Left lobe of liver (tissue), 2 donors: ENCODE data around the gene MAPRE3. TPM values are rescaled to one million over a fixed set of nuclear protein-coding genes. Genes with fewer than 3 reads are reported as not detected.

Experiments
- ATAC-seq: fragments of 200-7000 bp; cut with Tn5 transposase; one replicate; pipeline ENCODE4 v1.9.1; 2020; ENCODE audit warnings: mild to moderate bottlenecking, moderate library complexity
- DNase-seq: peaks from one replicate; pipeline ENCODE4 v3.0.0-alpha.2; 2020; ENCODE audit warnings: low spot score
- total RNA-seq: library from RNA; stranded (reverse); gene quantifications from one replicate; pipeline ENCODE4 v1.2.1, GENCODE V29; 2021
- donor health status: DM: no; HTN: no; CAD: no; lungs with moderate emphysema.
- donor health status: DM: no; HTN: yes; CAD: no.

MAPRE3 gene
- total RNA-seq, 1 donor from 2014 or later: 16.6 TPM

DNA sequence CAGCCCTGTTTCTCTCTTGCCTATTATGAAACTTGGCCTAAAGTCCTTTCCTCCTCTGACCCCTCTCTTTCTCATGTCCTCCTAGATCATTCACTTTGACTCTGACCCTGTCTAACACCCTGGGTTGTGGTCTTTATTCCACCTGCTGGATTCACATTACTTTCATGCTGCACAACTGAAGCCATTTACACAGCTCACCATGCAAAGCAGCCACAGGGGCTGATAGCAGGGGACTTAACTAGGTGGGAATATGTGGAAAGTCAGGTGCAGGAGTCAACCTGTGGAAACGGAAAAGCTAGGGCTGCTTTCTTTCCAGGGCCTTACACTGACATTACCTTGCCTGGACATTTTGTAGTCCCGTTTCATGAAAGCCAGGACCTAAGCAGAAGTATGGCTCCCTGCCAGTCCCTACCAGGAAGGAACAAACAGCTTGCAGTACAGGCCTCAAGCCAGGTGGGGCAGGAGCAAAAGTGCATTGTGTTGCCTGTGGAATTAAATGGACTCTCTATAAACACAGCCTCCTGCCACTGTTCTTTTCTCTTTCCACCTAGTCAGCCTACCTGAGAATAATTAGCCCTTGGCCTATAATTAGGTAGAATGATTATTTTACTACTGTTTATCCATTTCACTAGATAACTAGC is 11.8 kb downstream of the MAPRE3 start:
- ATAC-seq (peak; percentile 87), DNase-seq (peak; percentile 92)

DNA sequence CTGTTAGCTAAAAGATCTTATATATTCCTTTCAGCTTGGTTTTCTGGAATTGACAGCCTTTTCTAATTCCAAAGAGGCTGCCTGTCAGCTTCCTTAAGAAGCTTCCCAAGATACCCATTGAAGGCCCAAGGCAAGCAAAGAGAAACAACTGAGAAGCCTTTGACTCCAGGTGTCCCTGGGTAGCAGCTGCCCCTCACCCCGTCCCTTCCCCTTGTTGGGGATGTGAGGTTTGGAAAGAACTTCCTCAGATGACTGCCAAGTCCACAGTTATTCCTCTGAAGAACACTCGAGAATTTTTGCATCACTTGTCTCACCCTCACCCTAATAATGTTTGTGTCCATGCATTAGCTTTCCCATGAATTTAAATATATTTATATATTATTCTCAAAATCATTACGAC is 13.3 kb downstream of the MAPRE3 start:
- ATAC-seq: no peak
- no peak for DNase-seq

DNA sequence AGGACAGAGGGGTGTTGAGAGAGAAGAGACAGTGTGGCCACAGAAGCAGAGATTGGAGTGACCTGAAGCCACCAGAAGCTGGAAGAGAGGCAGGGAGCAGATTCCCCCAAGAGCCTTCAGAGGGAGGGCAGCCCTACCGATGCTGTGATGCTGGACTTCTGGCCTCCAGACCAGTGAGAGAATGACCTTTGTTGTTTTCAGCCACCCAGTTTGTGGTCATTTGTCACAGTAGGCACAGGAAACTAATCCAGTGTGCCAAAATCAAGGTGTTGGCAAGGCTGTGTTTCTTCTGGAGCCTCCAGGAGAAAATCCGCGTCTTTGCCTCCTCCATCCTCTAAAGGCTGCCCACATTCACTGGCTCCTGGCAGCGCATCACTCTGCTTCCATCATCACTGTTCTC is 15.4 kb downstream of the MAPRE3 start:
- peak; percentile 68 for ATAC-seq
- DNase-seq: peak; percentile 60

DNA sequence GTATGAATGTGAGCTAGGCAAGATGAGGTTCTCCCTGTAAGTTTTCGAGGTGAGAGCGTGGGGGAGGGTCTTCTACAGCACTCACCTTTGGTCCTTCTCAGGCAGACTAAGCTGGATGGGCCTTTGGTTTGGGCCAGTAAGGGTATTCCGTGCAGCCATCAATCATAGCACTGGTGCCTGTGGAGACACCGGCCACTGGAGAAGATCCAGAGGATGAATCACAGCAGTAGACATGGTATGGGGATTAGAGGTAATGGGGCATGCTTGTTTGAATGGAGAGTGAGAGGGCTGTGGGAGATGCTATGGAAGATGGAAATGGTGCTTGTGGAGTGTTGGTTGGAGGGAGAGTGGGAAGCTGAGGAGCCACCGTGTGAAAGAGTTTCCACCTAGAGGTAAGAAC is 16.1 kb downstream of the MAPRE3 start:
- ATAC-seq: no peak
- no peak for DNase-seq

DNA sequence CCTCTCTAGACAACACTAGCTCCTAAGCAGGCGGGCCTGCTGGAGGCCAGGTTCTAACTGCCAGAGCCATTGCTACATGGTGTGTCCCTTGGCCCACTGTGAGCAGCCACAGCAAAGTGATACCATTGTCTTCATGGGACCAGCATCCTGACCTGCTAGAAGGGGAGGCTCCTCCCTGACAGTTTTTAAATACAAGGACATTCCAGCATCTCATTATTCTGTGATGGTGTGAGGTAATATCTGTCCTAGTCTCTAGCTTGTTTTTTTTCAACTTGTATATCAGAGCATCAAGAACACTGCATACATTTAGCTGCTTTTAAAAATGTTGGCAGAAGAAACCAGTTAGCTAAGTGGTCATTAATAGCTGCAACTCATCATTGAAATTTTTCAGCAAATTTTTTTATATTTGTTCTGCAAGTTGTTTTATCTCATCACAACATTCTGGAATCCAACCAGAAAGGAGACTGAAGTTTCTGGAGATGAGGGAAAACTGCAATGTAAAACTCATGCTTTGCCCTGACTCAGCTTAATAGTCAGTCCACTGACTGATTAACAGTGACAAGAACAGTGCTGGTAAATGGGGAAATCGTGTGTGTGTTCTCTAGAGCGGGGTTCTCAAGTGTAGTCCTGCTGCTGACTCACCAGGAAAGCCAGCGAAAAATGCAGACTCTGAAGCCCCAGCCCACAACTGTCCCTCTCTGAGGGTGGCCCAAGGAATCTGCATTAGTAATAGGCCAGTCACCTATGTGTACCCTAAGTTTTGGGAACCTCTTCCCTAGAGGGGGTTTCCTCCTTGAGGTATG is 17.8 kb downstream of the MAPRE3 start:
- DNase-seq: no peak
- no peak for ATAC-seq

DNA sequence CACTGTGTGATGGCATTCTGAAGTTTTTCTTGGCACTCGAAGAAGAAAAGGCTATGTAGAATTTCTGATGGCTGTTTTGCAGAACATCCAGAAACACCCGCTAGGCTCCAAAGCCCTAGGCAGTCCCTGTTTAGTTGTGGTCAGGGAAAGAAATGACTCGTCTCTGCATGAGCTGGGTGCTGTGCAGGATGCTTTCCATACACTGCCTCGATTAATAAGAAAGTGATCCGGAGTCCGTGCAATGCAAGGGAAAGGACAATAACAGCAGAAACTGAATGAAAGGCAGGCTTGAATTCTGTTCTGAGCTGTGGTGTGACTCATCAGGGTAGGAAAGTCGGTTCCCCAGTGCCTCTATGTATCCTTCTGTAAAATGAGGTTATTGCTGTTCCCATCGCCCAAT is 18.7 kb downstream of the MAPRE3 start:
- ATAC-seq: no peak
- DNase-seq: no peak

DNA sequence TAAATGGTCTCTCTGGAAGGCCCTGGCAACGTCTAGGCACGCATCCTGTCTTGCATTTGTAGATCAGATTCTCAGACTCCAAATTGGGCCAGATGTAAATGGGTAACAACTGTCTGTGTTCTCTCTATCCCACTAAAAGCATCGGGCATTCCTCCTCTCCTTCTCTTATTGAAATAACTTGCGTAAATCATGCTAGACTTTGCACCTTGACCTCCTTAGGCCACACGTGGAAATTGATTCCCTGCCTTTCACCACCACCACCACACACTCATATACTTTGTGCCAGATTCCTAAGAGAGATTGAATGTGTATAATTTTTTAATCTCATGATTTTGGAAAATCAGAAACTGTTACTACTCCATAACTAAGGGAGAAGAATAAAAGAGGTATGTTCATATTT is 21.3 kb downstream of the MAPRE3 start:
- DNase-seq (peak; percentile 73), ATAC-seq (peak; percentile 90)

DNA sequence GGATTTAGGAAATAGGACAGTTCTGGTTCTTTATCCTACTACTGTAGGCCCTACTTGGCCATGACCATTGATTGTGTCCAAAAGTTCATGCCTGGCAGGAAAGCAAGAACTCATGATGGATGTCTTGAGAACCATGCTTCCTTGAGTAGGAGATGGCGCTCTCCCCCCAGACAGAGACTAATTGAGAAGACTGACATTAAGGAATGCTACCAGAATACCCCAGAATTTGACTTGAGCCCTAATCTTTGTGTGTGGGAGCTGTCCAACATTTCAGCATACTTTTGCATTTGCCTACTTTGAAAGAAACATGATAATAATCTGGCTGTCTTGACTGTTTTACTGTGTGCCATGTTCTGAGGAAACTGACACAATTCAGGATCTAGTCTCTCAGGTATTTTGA is 23.3 kb downstream of the MAPRE3 start:
- no peak for DNase-seq
- ATAC-seq: no peak

DNA sequence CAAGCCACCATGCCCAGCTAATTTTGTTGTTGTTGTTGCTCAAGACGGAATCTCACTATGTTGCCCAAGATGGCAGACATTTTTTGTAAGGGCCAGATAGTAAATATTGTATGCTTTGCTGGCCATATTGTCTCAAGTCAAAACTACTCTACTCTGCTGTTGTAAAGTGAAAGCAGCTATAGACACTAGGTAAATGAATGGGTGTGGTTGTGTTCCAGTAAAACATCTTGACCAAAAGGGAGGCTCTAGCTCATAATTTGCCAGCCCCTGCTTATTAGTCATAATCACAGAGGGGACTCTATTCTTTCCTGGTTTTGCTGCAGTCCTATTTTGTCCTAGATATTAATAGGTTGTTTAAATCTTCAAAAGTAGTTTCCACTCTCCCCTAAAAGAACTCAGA is 24.5 kb downstream of the MAPRE3 start:
- ATAC-seq: no peak
- no peak for DNase-seq

DNA sequence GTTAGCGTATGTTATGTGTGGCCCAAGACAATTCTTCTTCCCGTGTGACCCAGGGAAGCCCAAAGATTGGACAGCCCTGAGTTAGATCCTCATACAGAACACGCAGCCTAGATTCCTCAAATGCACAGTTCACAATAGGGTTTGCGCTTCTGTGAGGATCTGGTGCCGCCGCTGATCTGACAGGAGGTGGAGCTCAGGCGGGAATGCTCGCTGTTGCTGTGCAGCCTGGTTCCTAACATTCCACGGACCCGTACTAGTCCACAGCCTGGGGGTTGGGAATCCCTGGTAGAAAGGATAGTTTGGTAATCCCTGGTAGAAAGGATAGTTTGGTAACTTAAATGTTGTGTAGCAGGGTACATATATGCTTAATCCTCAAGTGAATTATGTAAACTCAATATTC is 27.0 kb downstream of the MAPRE3 start:
- DNase-seq (no peak), ATAC-seq (no peak)

DNA sequence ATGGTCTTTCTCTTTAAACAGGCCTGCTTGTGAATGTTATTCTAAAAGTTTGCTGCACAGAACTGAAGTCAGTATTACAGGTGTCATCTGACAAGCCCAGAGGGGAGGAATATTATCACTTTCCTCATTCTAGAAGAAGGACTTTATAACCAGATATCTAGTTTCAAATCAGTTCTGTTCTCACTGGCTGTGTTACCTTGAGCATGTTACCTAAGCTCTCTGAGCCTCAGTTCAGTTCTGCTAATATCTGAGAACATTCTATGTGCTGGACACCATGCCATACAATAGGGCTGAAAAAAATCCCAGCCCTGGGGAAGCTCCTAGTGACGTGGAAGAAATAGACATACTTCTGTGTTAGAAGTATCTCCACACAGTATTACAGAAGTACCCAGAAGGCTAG is 27.9 kb downstream of the MAPRE3 start:
- no peak for DNase-seq
- ATAC-seq: no peak

DNA sequence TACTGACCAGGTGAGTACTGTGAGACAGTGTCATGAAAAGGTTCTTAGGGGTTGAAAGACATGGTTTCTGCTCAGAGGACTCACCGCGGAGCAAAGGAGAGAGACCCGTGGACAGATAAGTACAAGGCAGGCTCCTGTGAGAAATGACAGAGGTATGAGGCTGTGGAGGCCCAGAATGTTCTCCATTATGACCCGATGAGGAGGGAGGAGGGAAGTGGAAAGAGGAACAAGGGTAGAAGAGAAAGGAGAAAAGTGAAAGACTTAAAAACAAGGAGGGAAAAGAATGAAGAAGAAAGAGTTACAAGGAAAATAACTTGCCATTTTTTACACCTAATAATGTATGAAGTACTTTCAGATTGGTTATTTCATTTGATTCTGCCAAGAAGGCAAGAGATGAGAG is 29.8 kb downstream of the MAPRE3 start:
- ATAC-seq (no peak), DNase-seq (no peak)

DNA sequence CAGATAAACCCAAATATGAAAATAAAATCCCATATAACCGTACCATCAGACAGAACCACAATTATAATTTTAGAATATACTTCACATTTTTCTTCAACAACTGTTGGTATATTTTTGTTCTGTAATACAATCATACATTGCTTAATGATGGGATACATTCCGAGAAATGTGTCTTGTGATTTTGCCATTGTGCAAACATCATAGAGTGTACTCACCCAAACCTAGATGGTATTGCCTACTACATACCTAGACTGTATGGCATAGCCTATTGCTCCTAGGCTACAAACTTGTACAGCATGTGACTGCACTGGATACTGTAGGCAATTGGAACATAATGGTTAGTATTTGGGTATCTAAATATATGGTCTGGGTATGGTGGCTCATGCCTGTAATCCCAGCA is 30.6 kb downstream of the MAPRE3 start:
- ATAC-seq (no peak), DNase-seq (no peak)

DNA sequence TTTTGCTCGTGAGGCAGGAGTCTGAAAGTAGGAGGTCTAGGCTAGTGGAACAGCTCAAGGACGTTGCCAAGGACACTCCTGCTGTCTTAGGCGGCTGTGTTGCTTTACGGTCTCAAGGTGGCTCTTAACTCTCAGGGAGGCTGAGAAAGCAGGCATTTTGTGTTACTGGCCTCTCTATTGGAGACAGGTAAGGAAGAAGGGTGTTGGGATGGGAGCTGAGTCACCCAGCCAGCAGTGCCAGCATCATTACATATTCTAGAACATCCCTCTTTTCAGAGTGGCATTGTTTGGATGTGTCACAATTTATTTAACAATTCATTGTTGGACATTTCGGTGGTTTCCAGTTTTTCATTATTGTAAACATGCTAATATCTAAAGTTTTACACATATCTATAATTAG is 31.5 kb downstream of the MAPRE3 start:
- ATAC-seq (no peak), DNase-seq (no peak)

DNA sequence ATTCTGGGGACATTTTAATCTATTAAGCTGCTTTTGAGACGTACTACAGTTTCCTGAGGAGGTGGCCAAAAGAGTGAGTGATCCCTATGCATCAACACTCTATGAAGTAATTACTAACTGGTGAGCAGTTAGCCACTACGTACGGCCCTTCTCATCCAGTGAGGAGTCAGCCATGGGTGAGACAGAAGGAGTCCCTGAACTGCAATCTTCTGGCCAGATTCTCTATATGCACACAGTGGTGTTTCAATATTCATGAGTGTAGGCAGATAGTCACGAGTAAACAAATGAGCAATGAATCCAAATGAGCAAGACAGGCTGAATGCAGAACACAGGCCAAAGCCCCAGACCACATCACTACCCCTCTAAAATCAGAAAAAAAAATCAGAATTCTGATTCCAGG is 32.6 kb downstream of the MAPRE3 start:
- no peak for ATAC-seq
- DNase-seq: no peak

DNA sequence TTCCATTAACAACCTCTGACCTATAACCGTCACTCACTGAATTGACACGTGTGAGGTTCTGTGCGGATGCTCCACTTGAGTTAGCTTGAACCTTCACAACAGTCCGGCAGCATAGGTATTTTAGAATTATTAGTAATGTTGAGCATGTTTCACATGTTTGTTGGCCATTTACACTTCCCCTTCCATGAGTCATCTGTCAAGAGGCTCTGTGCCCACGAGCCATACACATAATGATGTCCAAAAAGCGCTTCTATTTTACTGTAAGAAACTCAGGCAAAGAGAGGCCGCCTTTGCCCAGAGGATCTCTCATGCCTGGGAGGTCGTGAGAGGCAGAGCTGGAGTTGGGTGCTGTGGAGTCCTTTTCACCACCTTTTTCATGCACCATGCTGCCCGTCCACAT is 33.4 kb downstream of the MAPRE3 start:
- DNase-seq (no peak), ATAC-seq (no peak)

DNA sequence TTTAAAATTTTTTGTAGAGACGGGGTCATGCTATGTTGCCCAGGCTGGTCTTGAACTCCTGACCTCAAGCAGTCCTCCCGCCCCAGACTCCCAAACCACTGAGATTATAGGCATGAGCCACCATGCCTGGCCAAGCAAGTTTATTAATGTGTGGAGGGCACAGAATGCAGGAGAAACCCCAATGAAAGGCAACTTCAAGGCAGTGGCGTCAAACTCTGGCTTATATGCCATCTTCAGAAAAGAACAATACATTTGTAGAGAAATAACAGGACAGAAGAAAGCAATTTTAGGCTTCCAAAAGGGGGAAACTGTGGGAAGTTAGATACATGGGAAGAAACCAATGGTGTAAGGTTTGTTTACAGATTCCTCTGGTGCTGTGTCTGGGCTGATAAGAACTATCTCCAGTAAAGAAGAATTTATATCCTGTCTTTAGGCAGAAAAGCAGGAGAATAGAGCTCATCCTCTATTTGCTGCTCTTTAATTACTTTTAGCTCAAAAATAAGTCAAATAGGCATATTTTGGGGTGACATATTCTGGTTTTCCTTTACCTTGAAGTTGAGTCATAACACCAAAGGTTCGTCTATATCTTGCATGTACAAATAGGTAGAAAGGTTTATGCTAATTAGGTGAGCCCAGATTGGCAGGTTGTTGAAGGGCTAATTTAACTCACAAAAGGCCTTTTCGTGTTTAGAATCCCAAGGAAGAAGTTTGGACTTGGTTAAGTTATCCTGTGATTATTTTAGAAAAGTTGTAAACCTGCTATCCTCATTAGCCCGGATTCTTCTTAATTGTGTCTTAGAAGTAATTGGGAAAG is 36.4 kb downstream of the MAPRE3 start:
- ATAC-seq (no peak), DNase-seq (no peak)

DNA sequence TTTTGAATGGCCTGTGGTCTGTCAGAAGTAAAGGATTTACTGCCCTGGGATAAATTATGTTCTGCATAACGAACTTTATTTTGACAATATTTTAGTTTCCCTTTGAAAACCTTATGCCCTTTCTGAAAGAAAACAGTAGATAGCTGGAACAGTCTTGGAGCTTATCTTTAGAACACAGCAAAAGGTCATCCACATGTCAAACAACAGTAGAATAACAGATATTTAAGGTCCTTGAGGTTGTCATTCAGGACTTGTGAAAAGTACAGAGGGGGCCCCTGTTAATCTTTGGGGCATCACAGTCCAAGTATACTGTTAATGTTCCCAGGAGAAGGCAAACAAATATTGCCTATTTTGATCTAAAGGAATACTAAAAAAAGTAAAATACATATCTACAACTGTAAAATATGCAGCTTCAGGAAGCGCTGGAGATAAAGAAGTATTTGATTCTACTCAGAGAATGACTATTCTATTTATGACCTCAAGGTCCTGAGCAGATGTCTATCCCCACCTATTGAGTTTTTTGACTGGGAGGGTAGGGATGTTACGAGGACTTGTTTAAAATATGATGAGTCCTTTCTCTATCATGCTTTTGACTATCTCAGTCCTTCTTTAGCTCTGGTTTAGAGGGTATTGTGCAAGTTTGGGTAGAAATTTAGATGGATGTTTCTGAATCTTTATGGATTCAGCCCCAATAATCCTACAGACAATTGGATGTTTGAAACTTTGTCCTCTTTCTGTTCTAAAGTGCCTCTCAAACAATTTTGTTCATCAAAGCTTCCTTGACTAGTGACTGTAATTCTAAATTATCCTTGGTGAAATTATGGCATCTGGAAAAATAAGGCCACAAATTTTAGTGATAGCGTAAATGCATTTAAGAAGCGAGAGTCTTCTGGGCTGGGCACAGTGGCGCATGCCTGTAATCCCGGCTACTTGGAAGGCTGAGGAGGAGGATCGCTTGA is 37.3 kb downstream of the MAPRE3 start:
- no peak for DNase-seq
- no peak for ATAC-seq

DNA sequence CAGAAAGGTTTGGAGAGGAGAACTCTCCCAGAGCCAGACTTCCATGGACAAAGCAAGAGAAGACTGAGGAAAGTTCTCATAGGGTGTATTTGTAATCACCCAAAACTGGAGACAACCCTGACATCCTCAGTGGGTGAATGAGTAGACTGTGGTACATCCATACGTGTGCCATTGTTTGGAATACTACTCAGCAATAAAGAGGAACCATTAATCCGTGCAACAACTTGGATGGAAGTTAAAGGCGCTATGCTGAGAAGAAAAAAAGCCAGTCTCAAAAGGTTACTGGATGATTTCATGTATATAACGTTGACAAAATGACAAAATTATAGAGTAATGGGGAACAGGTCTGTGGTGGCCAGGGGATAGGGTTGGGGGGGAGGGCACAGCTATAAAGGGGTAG is 38.2 kb downstream of the MAPRE3 start:
- ATAC-seq (peak; percentile 31), DNase-seq (no peak)

DNA sequence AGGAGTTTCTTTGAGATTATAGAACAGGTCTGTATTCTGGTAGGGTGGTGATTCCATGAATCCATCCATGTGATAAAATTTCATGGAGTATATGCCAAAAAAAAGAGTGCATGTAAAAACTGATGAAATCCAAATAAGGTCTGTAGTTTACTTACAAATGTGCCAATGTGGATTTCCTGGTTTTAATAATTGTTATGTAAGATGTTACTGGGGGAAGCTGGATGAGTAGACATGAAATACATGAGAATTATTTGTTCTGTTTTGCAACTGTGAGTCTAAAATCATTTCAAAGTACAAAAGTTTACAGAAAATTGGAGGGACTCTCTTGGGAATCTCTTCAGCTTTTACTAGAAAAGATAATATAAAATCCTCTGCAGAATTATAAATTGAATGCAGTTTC is 38.6 kb downstream of the MAPRE3 start:
- peak; percentile 54 for ATAC-seq
- no peak for DNase-seq

DNA sequence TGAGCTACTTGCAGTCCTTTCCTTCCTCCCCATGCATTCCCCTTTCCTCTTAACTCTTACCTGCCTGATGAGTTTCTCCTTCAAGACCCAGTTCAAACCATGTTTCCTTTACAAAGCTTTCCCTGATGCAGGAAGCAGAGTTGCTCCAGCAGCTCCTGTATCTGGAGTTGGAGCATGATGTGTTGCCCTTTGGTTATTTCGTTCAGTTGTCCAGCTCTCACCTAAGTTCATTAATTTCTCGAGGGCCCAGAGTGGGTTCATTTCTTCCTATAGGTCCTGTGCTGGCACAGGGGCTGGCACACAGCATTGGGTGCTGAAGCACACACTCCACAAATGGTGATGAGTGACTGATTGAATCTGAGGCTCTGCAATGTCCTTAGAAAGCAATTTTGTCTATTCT is 39.3 kb downstream of the MAPRE3 start:
- DNase-seq (no peak), ATAC-seq (no peak)
